ENCODE results near the gene PJA2.

DNA sequence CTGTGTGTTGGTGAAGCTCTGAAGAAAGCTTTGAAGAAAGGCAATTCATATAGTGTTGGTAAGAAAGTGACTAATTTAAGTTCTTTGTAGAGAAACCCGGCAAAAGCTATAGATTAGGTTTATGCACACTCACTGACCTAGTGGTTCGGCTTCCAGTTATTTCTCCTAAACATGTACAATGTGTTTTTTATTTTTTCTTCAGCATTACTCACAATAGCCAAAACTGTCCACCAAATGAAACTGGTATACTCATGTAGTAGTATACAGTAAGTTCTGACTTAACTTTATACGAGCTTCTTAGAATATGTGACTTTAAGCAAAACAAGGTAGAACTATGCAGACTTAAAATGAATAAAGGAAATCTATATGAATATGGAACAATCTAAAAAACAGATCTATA lies 44.8 kb downstream of the PJA2 start:
- TF ChIP-seq, protein P1, sequence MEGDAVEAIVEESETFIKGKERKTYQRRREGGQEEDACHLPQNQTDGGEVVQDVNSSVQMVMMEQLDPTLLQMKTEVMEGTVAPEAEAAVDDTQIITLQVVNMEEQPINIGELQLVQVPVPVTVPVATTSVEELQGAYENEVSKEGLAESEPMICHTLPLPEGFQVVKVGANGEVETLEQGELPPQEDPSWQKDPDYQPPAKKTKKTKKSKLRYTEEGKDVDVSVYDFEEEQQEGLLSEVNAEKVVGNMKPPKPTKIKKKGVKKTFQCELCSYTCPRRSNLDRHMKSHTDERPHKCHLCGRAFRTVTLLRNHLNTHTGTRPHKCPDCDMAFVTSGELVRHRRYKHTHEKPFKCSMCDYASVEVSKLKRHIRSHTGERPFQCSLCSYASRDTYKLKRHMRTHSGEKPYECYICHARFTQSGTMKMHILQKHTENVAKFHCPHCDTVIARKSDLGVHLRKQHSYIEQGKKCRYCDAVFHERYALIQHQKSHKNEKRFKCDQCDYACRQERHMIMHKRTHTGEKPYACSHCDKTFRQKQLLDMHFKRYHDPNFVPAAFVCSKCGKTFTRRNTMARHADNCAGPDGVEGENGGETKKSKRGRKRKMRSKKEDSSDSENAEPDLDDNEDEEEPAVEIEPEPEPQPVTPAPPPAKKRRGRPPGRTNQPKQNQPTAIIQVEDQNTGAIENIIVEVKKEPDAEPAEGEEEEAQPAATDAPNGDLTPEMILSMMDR (IDR thresholded peaks at IDR 0.05) = no peak
- TF ChIP-seq POLR2AphosphoS5 (IDR thresholded peaks at IDR 0.05) = no peak
- no peak for TF ChIP-seq POLR2A (IDR thresholded peaks at IDR 0.05)

All from suprapubic skin (tissue), 4 donors.